GM12878 (cell line): ENCODE results near the gene NCKAP5. TPM values are rescaled to one million over a fixed set of nuclear protein-coding genes. Genes with fewer than 3 reads are reported as not detected.

Experiments
- ATAC-seq: fragments of 200-7000 bp; cut with Tn5 transposase; 3 replicates; pipeline ENCODE4 v1.9.1; 2020; ENCODE audit warnings: mild to moderate bottlenecking, moderate library complexity
- BruUV-seq: library from RNA; stranded (reverse); fragments of 400-500 nt; replicated peaks from 2 replicates; lab custom pipeline; 2021; lab: Mats Ljungman, UMichigan
- CTCF ChIA-PET: fragments of 300-600 bp; sonication (Branson Sonifier 250); formaldehyde crosslinking; extraction: SDS; loops from one replicate; lab custom pipeline; 2021; ENCODE audit warnings: inconsistent platforms; lab: Yijun Ruan, JAX
- POLR2A ChIA-PET: fragments of 350-600 bp; formaldehyde crosslinking; extraction: SDS; loops from one replicate; lab custom pipeline; 2021; ENCODE audit warnings: inconsistent platforms; lab: Charles Lee
- RAD21 ChIA-PET: fragments of 300-600 bp; sonication (Branson Sonifier 250); formaldehyde crosslinking; loops from one replicate; lab custom pipeline; 2023; ENCODE audit warnings: antibody characterized with exemption; ENCODE audit not compliant: unreplicated experiment; lab: Charles Lee
- SMC1A ChIA-PET: fragments of 300-600 bp; sonication (Branson Sonifier 250); formaldehyde crosslinking; loops from one replicate; lab custom pipeline; 2023; ENCODE audit not compliant: unreplicated experiment, uncharacterized antibody; lab: Charles Lee
- DNase-seq: peaks from one replicate; pipeline ENCODE4 v3.0.0-alpha.2; 2011; ENCODE audit warnings: low read depth, low spot score
- FAIRE-seq: peaks from 3 replicates; lab custom pipeline; 2011; peaks lifted over from hg19 to GRCh38; lab: Jason Lieb, UNC
- H2AFZ ChIP-seq: 2 replicates; pipeline ENCODE4 v1.6.0; 2011; ENCODE audit warnings: low read depth, low read length, control low read depth; ENCODE audit not compliant: control insufficient read depth
- H3K27ac ChIP-seq: 2 replicates; pipeline ENCODE4 v1.5.1; 2011; ENCODE audit warnings: control low read depth; ENCODE audit not compliant: control insufficient read depth, insufficient read depth
- H3K27me3 ChIP-seq, 2 experiments: replicated peaks in 1 of 2; 2 replicates each; pipeline versions ENCODE4 v1.6.0 to v1.6.1; 2011; ENCODE audit warnings: low read length in 1 of 2; ENCODE audit not compliant: control insufficient read depth in 2 of 2, insufficient read depth in 2 of 2
- H3K36me3 ChIP-seq, 2 experiments: 2 replicates each; pipeline ENCODE4 v1.5.1; 2011; ENCODE audit warnings: low read length in 1 of 2; ENCODE audit not compliant: control insufficient read depth in 2 of 2, insufficient read depth in 2 of 2
- H3K4me1 ChIP-seq: 2 replicates; pipeline ENCODE4 v1.6.1; 2011; ENCODE audit warnings: mild to moderate bottlenecking, low read length, moderate library complexity, mixed read lengths; ENCODE audit not compliant: control insufficient read depth, insufficient read depth
- H3K4me2 ChIP-seq: 2 replicates; pipeline ENCODE4 v1.6.0; 2011; ENCODE audit warnings: control low read depth; ENCODE audit not compliant: control insufficient read depth, insufficient read depth
- H3K4me3 ChIP-seq: fragments of 200-600 bp; sonication (generic); 2 replicates; pipeline ENCODE4 v1.5.1; 2016
- H3K79me2 ChIP-seq: 2 replicates; pipeline ENCODE4 v1.6.0; 2011; ENCODE audit warnings: low read length; ENCODE audit not compliant: control insufficient read depth, insufficient read depth
- H3K9ac ChIP-seq: 2 replicates; pipeline ENCODE4 v1.8.0; 2011; ENCODE audit warnings: low read length, control low read depth, mixed read lengths; ENCODE audit not compliant: control insufficient read depth, insufficient read depth
- H3K9me3 ChIP-seq: replicated peaks from 3 replicates; pipeline ENCODE4 v1.5.1; 2011; ENCODE audit warnings: mild to moderate bottlenecking, low read length; ENCODE audit not compliant: control insufficient read depth, insufficient read depth
- H4K20me1 ChIP-seq: 2 replicates; pipeline ENCODE4 v1.6.0; 2011; ENCODE audit not compliant: control insufficient read depth, insufficient read depth
- CEBPB ChIP-seq, 2 experiments: fragments of 150-350 bp in 1 of 2; IDR thresholded peaks; 2 replicates each; pipeline ENCODE4 v1.6.1; 2012 to 2014; ENCODE audit warnings: low read depth in 2 of 2, low read length in 2 of 2, borderline replicate concordance in 1 of 2, inconsistent platforms in 1 of 2
- HDAC6 ChIP-seq: fragments of 200-600 bp; sonication (generic); IDR thresholded peaks from one replicate; pipeline ENCODE4 v1.8.0; 2017; ENCODE audit warnings: antibody characterized with exemption; ENCODE audit not compliant: unreplicated experiment
- LARP7 ChIP-seq: fragments of 450-650 bp; IDR thresholded peaks from 2 replicates; pipeline ENCODE4 v1.6.1; 2017; ENCODE audit warnings: mild to moderate bottlenecking
- MYB ChIP-seq: fragments of 150-350 bp; IDR thresholded peaks from 2 replicates; pipeline ENCODE4 v1.6.1; 2014; ENCODE audit warnings: mild to moderate bottlenecking, low read depth, low read length, borderline replicate concordance
- NFXL1 ChIP-seq: fragments of 450-650 bp; IDR thresholded peaks from 2 replicates; pipeline ENCODE4 v1.6.1; 2017; ENCODE audit warnings: antibody characterized with exemption, mild to moderate bottlenecking, borderline replicate concordance
- NFYA ChIP-seq: IDR thresholded peaks from 2 replicates; pipeline ENCODE4 v1.6.1; 2011; ENCODE audit warnings: low read depth, mild to moderate bottlenecking, low read length, improper control_type of control experiment, borderline replicate concordance
- PAX5 ChIP-seq: IDR thresholded peaks from 2 replicates; pipeline ENCODE4 v1.6.1; 2011; ENCODE audit warnings: low read depth, low read length, borderline replicate concordance
- RAD21 ChIP-seq: IDR thresholded peaks from 2 replicates; pipeline ENCODE4 v1.6.1; 2011; ENCODE audit warnings: mild to moderate bottlenecking, low read depth, low read length, moderate library complexity; ENCODE audit not compliant: insufficient read depth
- TBL1XR1 ChIP-seq: IDR thresholded peaks from 2 replicates; pipeline ENCODE4 v1.6.1; 2012; ENCODE audit warnings: low read depth, low read length, improper control_type of control experiment
- TCF12 ChIP-seq: IDR thresholded peaks from 2 replicates; pipeline ENCODE4 v1.6.1; 2011; ENCODE audit warnings: low read depth, mild to moderate bottlenecking, low read length
- YY1 ChIP-seq: IDR thresholded peaks from 2 replicates; pipeline ENCODE4 v1.6.1; 2011; ENCODE audit warnings: low read depth, mild to moderate bottlenecking, low read length
- ZZZ3 ChIP-seq: IDR thresholded peaks from 2 replicates; pipeline ENCODE4 v1.6.1; 2011; ENCODE audit warnings: low read depth; ENCODE audit not compliant: control insufficient read depth, insufficient read length
- WGBS: methylation state at CpG from one replicate; pipeline ENCODE4 v1.1.6; 2016; ENCODE audit warnings: low lambda C conversion rate; ENCODE audit not compliant: insufficient replicate concordance, insufficient coverage; ENCODE audit errors: missing lambda C conversion rate; 5-methylcytosine and 5-hydroxymethylcytosine counted together
- in situ Hi-C: fragments of 300-500 bp; cut with MboI; formaldehyde crosslinking; loops from 9 replicates; pipeline ENCODE4 v1.14.3; 2018; ENCODE audit warnings: mixed read lengths
- intact Hi-C: fragments of 100-400 bp; cut with micrococcal nuclease; formaldehyde crosslinking; loops from one replicate; pipeline ENCODE4 v1.14.2; 2022; ENCODE audit not compliant: unreplicated experiment
- polyA plus RNA-seq, 11 experiments: library from polyadenylated mRNA; depleted of rRNA in 4 of 11; unstranded in 6 of 11; stranded (reverse) in 5 of 11; fragments of >200 nt; fragmentation: Nextera tagmentation in 4 of 11; fragmentation: Illumina TruSeq in 1 of 11; extraction: Ambion mirVana in 4 of 11; extraction: Trizol in 1 of 11; gene quantifications; 1 replicate in 1 of 11; 2 replicates in 10 of 11; pipeline versions ENCODE4 v1.2.1 to v1.2.3, GENCODE V29; 2011 to 2016; ENCODE audit warnings: inconsistent platforms in 2 of 11, missing spikeins in 2 of 11, low read depth in 1 of 11
- total RNA-seq, 4 experiments: library from RNA; depleted of rRNA in 3 of 4; stranded (reverse); fragments of >200 nt in 3 of 4; fragmentation: Illumina TruSeq in 1 of 4; extraction: Trizol in 1 of 4; gene quantifications; 2 replicates each; pipeline versions ENCODE4 v1.2.1 to v1.2.3, GENCODE V29; 2013 to 2021

Gene NCKAP5
- total and polyA plus RNA-seq, 10 of the 15 experiments (the other 5 are each of a cell fraction or from before 2014, with no cell fraction given) = 0.06 to 0.44 (median 0.16) TPM

DNA sequence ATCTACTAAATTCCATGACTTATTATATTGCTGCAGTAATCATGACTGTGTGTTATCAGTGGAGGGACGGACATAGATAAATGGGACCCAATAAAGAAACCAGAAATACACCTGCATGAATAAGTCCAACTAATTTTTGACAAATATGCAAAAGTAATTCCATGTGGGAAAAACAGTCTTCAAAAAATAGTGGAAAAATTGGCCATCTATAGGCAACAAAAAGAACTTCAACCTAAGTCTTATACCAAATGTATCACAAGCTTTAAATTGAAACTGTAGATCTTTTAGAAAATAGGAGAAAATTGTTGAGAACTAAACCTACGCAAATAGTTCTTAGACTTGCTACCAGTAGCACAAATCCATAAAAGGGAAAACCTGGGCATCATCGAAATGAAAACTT, 376.2 kb downstream of the NCKAP5 start:
- SMC1A ChIA-PET = no interaction called here
- TF ChIP-seq MYB (no peak), NFXL1 (no peak), NFYA (no peak), ZZZ3 (no peak), YY1 (no peak), TBL1XR1 (no peak), RAD21 (no peak), HDAC6 (no peak), CEBPB (IDR thresholded peaks at IDR 0.05; ENCODE audit: borderline replicate concordance in 1 of 2, low read depth in 2 of 2, low read length in 2 of 2) (no peak), PAX5 (no peak), LARP7 (no peak), TCF12 (no peak)
- TF ChIP-seq, all 136 proteins: peak for 0
- 61% methylated on average over 3 of the region's 3 CpGs for WGBS
- H4K20me1 ChIP-seq = no peaks in the 10 kb centered on the region
- DNase-seq = no peak
- no peak overlapping the region for H3K9ac ChIP-seq
- no peaks in the 10 kb centered on the region for H3K36me3 ChIP-seq
- no peak for FAIRE-seq
- in situ Hi-C loops (no loop called here), intact Hi-C loops (no loop called here)
- POLR2A ChIA-PET = no interaction called here
- RAD21 ChIA-PET = no interaction called here
- H3K27ac ChIP-seq = no peak overlapping the region
- no peaks in the 10 kb centered on the region for H3K27me3 ChIP-seq
- no peak overlapping the region for H3K4me3 ChIP-seq
- no peak for ATAC-seq
- CTCF ChIA-PET = no interaction called here
- no peak overlapping the region for H2AFZ ChIP-seq
- no peaks in the 10 kb centered on the region for H3K9me3 ChIP-seq
- no peaks in the 10 kb centered on the region for H3K4me1 ChIP-seq
- H3K4me2 ChIP-seq = no peak overlapping the region
- no peaks in the 10 kb centered on the region for H3K79me2 ChIP-seq
- BruUV-seq = no TSS peak
